Measurements from ENCODE around the gene PLEKHF1. TPM values are rescaled to one million over a fixed set of nuclear protein-coding genes. Genes with fewer than 3 reads are reported as not detected.

Gene PLEKHF1
- total RNA-seq (5.5 and 6.4 TPM in 2 replicates), polyA plus RNA-seq (9.8 and 10.9 TPM in 2 replicates), polyA minus RNA-seq (15.3 and 16.6 TPM in 2 replicates)
- 2.8 TPM for total RNA-seq (2013)

GRCh38 chr19:29665215-29665825 lies at the start of gene PLEKHF1:
PLEKHF1 (plus strand) TSS chr19:29665461; CDS start chr19:29673840, 8,379 bp downstream.
- Histone ChIP-seq H3K36me3 (replicated peaks in 1 of 2; ENCODE audit: control extremely low read depth in 1 of 2, control insufficient read depth in 1 of 2, extremely low read depth in 1 of 2, insufficient read depth in 2 of 2, low read length in 1 of 2) (no peaks in the 10 kb centered on the region), H3K4me3 (ENCODE audit: control extremely low read depth in 1 of 5, extremely low read depth in 1 of 5, insufficient read depth in 1 of 5, low read depth in 2 of 5, low read length in 4 of 5) (peak within 1 kb of the TSS; percentile 18 to 87 (median 75)), H3K4me1 (ENCODE audit: control insufficient read depth in 2 of 2, insufficient read depth in 2 of 2, low read length in 2 of 2) (peaks cover 31 to 42% of the 10 kb centered on the region in 2 donors), H3K27me3 (replicated peaks in 1 of 4; ENCODE audit: control extremely low read depth in 1 of 4, control insufficient read depth in 3 of 4, insufficient read depth in 4 of 4, low read length in 3 of 4) (no peaks in the 10 kb centered on the region), H3K27ac (ENCODE audit: low read length in 2 of 2) (peak within 1 kb of the TSS; percentile 18 to 79), H3K79me2 (ENCODE audit: control insufficient read depth, insufficient read depth, low read length) (peaks cover 49% of the 10 kb centered on the region), H2AFZ (ENCODE audit: insufficient read depth, low read depth, low read length, poor library complexity, severe bottlenecking) (peak within 1 kb of the TSS; percentile 92), H3K4me2 (replicated peaks; ENCODE audit: low read depth, low read length, poor library complexity, severe bottlenecking) (peak within 1 kb of the TSS; percentile 100), H4K20me1 (ENCODE audit: control insufficient read depth, insufficient read depth, low read length, poor library complexity, severe bottlenecking) (no peaks in the 10 kb centered on the region), H3K9ac (ENCODE audit: low read length) (peak within 1 kb of the TSS; percentile 91), H3K9me3 (ENCODE audit: control extremely low read depth in 1 of 3, control insufficient read depth in 2 of 3, insufficient read depth in 1 of 3, low read length in 2 of 3) (peaks cover 0 to 5% (median 0%) of the 10 kb centered on the region in 3 donors)
- ChIA-PET CTCF (interaction anchor here (0.7 to 10.1 kb wide), 15 partner anchors 8 to 277 kb away, joined by 3 to 116 read pairs (median 5); partner anchors contain the start of genes C19orf12, POP4 and URI1), POLR2A (interaction anchor here (0.8 to 1.8 kb wide), 5 partner anchors 45 to 60 kb away, joined by 3 to 9 read pairs (median 5); partner anchors contain the start of genes C19orf12 and POP4)
- peak within 1 kb of the TSS; percentile 80 for H3K27ac Mint-ChIP-seq
- DNase-seq: peak; percentile 87
- TF ChIP-seq EZH2 (IDR thresholded peaks at IDR 0.05; ENCODE audit: borderline replicate concordance, insufficient read depth, low read depth, low read length, poor library complexity, severe bottlenecking): no peak
- TF ChIP-seq CTCF (IDR thresholded peaks at IDR 0.05): no peak
- WGBS (ENCODE audit: insufficient coverage): under 1% methylated on average over 74 of the region's 75 CpGs
- H3K9me3 Mint-ChIP-seq (ENCODE audit: insufficient read depth): no peaks in the 10 kb centered on the region
- peak within 1 kb of the TSS; percentile 87 for H3K4me3 Mint-ChIP-seq
- ATAC-seq (ENCODE audit: low read depth): peak; percentile 97
- H3K27me3 Mint-ChIP-seq: no peaks in the 10 kb centered on the region
- H3K4me1 Mint-ChIP-seq: peaks cover 32% of the 10 kb centered on the region
- intact Hi-C loops (cut with micrococcal nuclease): loop anchor here (1.0 to 10.0 kb wide), 8 partner anchors 8 to 180 kb away; partner anchors contain the start of genes CCNE1 and POP4

- no peak overlapping the region for H3K4me2 ChIP-seq (replicated peaks; ENCODE audit: low read depth, low read length, poor library complexity, severe bottlenecking)
- H3K27me3 ChIP-seq (replicated peaks in 1 of 4; ENCODE audit: control extremely low read depth in 1 of 4, control insufficient read depth in 3 of 4, insufficient read depth in 4 of 4, low read length in 3 of 4): peaks cover 0 to 6% (median 0%) of the 10 kb centered on the region in 4 experiments
- CTCF ChIA-PET: interaction anchor here (3.7 kb wide), 1 partner anchor 9 kb away, joined by 11 read pairs; the partner anchor contains the start of gene POP4
- Mint-ChIP-seq H3K4me1 (peaks cover 16% of the 10 kb centered on the region), H3K27me3 (peaks cover 4% of the 10 kb centered on the region), H3K9me3 (ENCODE audit: insufficient read depth) (no peaks in the 10 kb centered on the region), H3K4me3 (no peak overlapping the region), H3K27ac (peak overlapping the region; percentile 24)
- no peaks in the 10 kb centered on the region for H4K20me1 ChIP-seq (ENCODE audit: control insufficient read depth, insufficient read depth, low read length, poor library complexity, severe bottlenecking)
- no peaks in the 10 kb centered on the region for H3K9me3 ChIP-seq (ENCODE audit: control extremely low read depth in 1 of 3, control insufficient read depth in 2 of 3, insufficient read depth in 1 of 3, low read length in 2 of 3)
- TF ChIP-seq CTCF (IDR thresholded peaks at IDR 0.05) (no peak), EZH2 (IDR thresholded peaks at IDR 0.05; ENCODE audit: borderline replicate concordance, insufficient read depth, low read depth, low read length, poor library complexity, severe bottlenecking) (no peak)
- no peak for DNase-seq
- no peaks in the 10 kb centered on the region for H3K79me2 ChIP-seq (ENCODE audit: control insufficient read depth, insufficient read depth, low read length)
- intact Hi-C loops (cut with micrococcal nuclease): no loop called here
- H3K9ac ChIP-seq (ENCODE audit: low read length): no peak overlapping the region
- 97% methylated on average over 9 of the region's 10 CpGs for WGBS (ENCODE audit: insufficient coverage)
- no peak for ATAC-seq (ENCODE audit: low read depth)
- no peak overlapping the region for H2AFZ ChIP-seq (ENCODE audit: insufficient read depth, low read depth, low read length, poor library complexity, severe bottlenecking)
- H3K4me3 ChIP-seq (ENCODE audit: control extremely low read depth in 1 of 5, extremely low read depth in 1 of 5, insufficient read depth in 1 of 5, low read depth in 2 of 5, low read length in 4 of 5): no peak overlapping the region
- H3K36me3 ChIP-seq (replicated peaks in 1 of 2; ENCODE audit: control extremely low read depth in 1 of 2, control insufficient read depth in 1 of 2, extremely low read depth in 1 of 2, insufficient read depth in 2 of 2, low read length in 1 of 2): peaks cover 2 to 51% of the 10 kb centered on the region in 2 experiments
- H3K4me1 ChIP-seq (ENCODE audit: control insufficient read depth in 2 of 2, insufficient read depth in 2 of 2, low read length in 2 of 2): peaks cover 8 to 18% of the 10 kb centered on the region in 2 donors
- no peak overlapping the region for H3K27ac ChIP-seq (ENCODE audit: low read length in 2 of 2)
- POLR2A ChIA-PET: no interaction called here
These were observed 49.3 kb upstream of the PLEKHF1 start for GRCh38 chr19:29615891-29616425.
